ENCODE results near the gene ITGB1. TPM values are rescaled to one million over a fixed set of nuclear protein-coding genes. Genes with fewer than 3 reads are reported as not detected.
A peak's percentile ranks its signal among the peaks of the same experiment; 100 is the strongest.

The ITGB1 gene
- total RNA-seq (2013; cell fraction: nucleolus; rRNA removed), result 60.5 and 61.3 TPM in 2 replicates
- 7.9 and 10.1 TPM in 2 replicates for total RNA-seq (2014; rRNA removed)
- 10.7 and 11.0 TPM in 2 replicates for total RNA-seq (2014; rRNA removed; fragmentation: Illumina TruSeq; extraction: Trizol)
- total RNA-seq (2021), result 9.8 and 11.4 TPM in 2 replicates
- polyA plus RNA-seq (2011; ENCODE audit: low read depth), result 24.4 TPM
- polyA plus RNA-seq (2011; rRNA removed), result 20.7 and 33.0 TPM in 2 replicates
- 6.1 and 8.3 TPM in 2 replicates for polyA plus RNA-seq (2011; cell fraction: cytosol; rRNA removed)
- 5.3 and 7.0 TPM in 2 replicates for polyA plus RNA-seq (2011; cell fraction: nucleus; rRNA removed)
- polyA plus RNA-seq (2012), result 35.8 and 40.1 TPM in 2 replicates
- 9.7 and 12.6 TPM in 2 replicates for polyA plus RNA-seq (2014; fragmentation: Illumina TruSeq; extraction: Trizol)
- 1 to 10 TPM; 2.8 to 3.4 TPM for polyA plus RNA-seq (2014; fragmentation: Nextera tagmentation; extraction: Ambion mirVana)
- polyA plus RNA-seq (2014; rRNA removed), result 7.9 and 8.2 TPM in 2 replicates
- 10 to 100 TPM; 15.5 to 16.5 TPM for polyA plus RNA-seq (2016; fragmentation: Nextera tagmentation; extraction: Ambion mirVana)
- 8.3 and 15.9 TPM in 2 replicates for polyA minus RNA-seq (2011; rRNA and poly(A)+ RNA removed)
- 30.9 and 57.1 TPM in 2 replicates for polyA minus RNA-seq (2011; cell fraction: cytosol; rRNA and poly(A)+ RNA removed)
- polyA minus RNA-seq (2011; cell fraction: nucleus; rRNA and poly(A)+ RNA removed), result 5.3 and 10.5 TPM in 2 replicates
- Bru-seq, nascent RNA, result percentile 77 among the genes with signal in this experiment
- BruChase-seq, experiment 1, labeled RNA remaining after a 6-hour chase, result percentile 83 among the genes with signal in this experiment
- BruChase-seq, experiment 2, labeled RNA remaining after a 2-hour chase, result percentile 79 among the genes with signal in this experiment
- long read RNA-seq, experiment 1, transcript ITGB1-201 (16 exons, 3,640 nt), result major isoform, 6 of 14 reads
- long read RNA-seq, experiment 1, partial matches to known transcripts, result 6 of 14 reads
- long read RNA-seq, experiment 1, other reads (novel, unspliced or antisense), result 2 of 14 reads
- long read RNA-seq, experiment 2, partial matches to known transcripts, result 16 of 17 reads
- long read RNA-seq, experiment 2, other reads (novel, unspliced or antisense), result 1 of 17 reads

- in situ Hi-C loops (cut with MboI) (no loop called here), intact Hi-C loops (cut with micrococcal nuclease; ENCODE audit: unreplicated experiment) (no loop called here)
- ChIA-PET RAD21 (ENCODE audit: unreplicated experiment) (no interaction called here), CTCF (interaction anchor here (1.4 kb wide), 1 partner anchor 10 kb away, joined by 3 read pairs; no protein-coding TSS in a partner anchor), SMC1A (ENCODE audit: uncharacterized antibody, unreplicated experiment) (interaction anchor here (0.8 kb wide), 1 partner anchor 51 kb away, joined by 4 read pairs; no protein-coding TSS in a partner anchor), POLR2A (no interaction called here)
- H4K20me1 ChIP-seq (ENCODE audit: control insufficient read depth, insufficient read depth), result no peaks in the 10 kb centered on the region
- peak within 1 kb of the TSS; percentile 90 for H3K27ac ChIP-seq (ENCODE audit: control insufficient read depth, insufficient read depth)
- peak; percentile 90 for ATAC-seq
- H3K4me3 ChIP-seq, result peak within 1 kb of the TSS; percentile 93
- no peaks in the 10 kb centered on the region for H3K9me3 ChIP-seq (replicated peaks; ENCODE audit: control insufficient read depth, insufficient read depth, low read length)
- no peaks in the 10 kb centered on the region for H3K27me3 ChIP-seq (replicated peaks in 1 of 2; ENCODE audit: control insufficient read depth in 2 of 2, insufficient read depth in 2 of 2, low read length in 1 of 2)
- no peaks in the 10 kb centered on the region for H3K36me3 ChIP-seq (ENCODE audit: control insufficient read depth in 2 of 2, insufficient read depth in 2 of 2, low read length in 1 of 2)
- FAIRE-seq, result no peak
- TSS peak; percentile 88 for BruUV-seq (replicated peaks)
- H3K79me2 ChIP-seq (ENCODE audit: control insufficient read depth, insufficient read depth, low read length), result peaks cover 38% of the 10 kb centered on the region
- H3K4me1 ChIP-seq (ENCODE audit: control insufficient read depth, insufficient read depth, low read length), result peaks cover 27% of the 10 kb centered on the region
- H2AFZ ChIP-seq (ENCODE audit: control insufficient read depth, low read depth, low read length), result peak within 1 kb of the TSS; percentile 88
- WGBS (ENCODE audit: insufficient coverage, insufficient replicate concordance, low lambda C conversion rate, missing lambda C conversion rate), result 1% methylated on average over 49 of the region's 94 CpGs
- peak within 1 kb of the TSS; percentile 89 for H3K9ac ChIP-seq (ENCODE audit: control insufficient read depth, insufficient read depth, low read length)
- DNase-seq (ENCODE audit: low read depth, low spot score), result no peak
- H3K4me2 ChIP-seq (ENCODE audit: control insufficient read depth, insufficient read depth), result peak within 1 kb of the TSS; percentile 92
- TF ChIP-seq IKZF2 (IDR thresholded peaks at IDR 0.05) (peak; percentile 63 to 73; a peak in 3 of 4 replicates), RBBP5 (conservative IDR thresholded peaks at IDR 0.05) (no peak), FOXM1 (IDR thresholded peaks at IDR 0.05; ENCODE audit: low read depth, low read length) (no peak), PAX8 (IDR thresholded peaks at IDR 0.05) (no peak), ZNF274 (IDR thresholded peaks at IDR 0.05; ENCODE audit: insufficient read depth, insufficient read length) (no peak), CREM (IDR thresholded peaks at IDR 0.05; ENCODE audit: low read depth) (no peak), TCF7 (IDR thresholded peaks at IDR 0.05; ENCODE audit: borderline replicate concordance) (no peak), TAF1 (IDR thresholded peaks at IDR 0.05; ENCODE audit: borderline replicate concordance, low read depth, low read length) (no peak), MTA2 (IDR thresholded peaks at IDR 0.05; ENCODE audit: low read depth) (no peak), USF1 (IDR thresholded peaks at IDR 0.05; ENCODE audit: borderline replicate concordance, extremely low read length, insufficient read depth, low read depth, low read length) (no peak), FOS (IDR thresholded peaks at IDR 0.05; ENCODE audit: borderline replicate concordance, extremely low read depth, insufficient read length) (no peak), NFXL1 (IDR thresholded peaks at IDR 0.05; ENCODE audit: borderline replicate concordance) (no peak), NFYA (IDR thresholded peaks at IDR 0.05; ENCODE audit: borderline replicate concordance, low read depth, low read length) (no peak), HCFC1 (IDR thresholded peaks at IDR 0.05; ENCODE audit: low read length) (no peak), SRF (IDR thresholded peaks at IDR 0.05; ENCODE audit: low read depth in 2 of 2, low read length in 2 of 2) (no peak), TCF3 (IDR thresholded peaks at IDR 0.05; ENCODE audit: borderline replicate concordance, insufficient read depth, low read depth, low read length) (0 out of 2 replicates have a peak, but pooled peaks have one; percentile 28)
Measured at GRCh38 chr10:32958085-32959005, at the start of gene ITGB1. TSS of gene ITGB1 (minus strand) at chr10:32958230. CDS start at chr10:32935558, 22,672 bp downstream.
